Thyroid gland (tissue), 4 donors: Measurements from ENCODE around the gene NR4A3. TPM values are rescaled to one million over a fixed set of nuclear protein-coding genes. Genes with fewer than 3 reads are reported as not detected.

ENCODE experiments used
- DNase-seq, 2 donors: peaks; one replicate each; pipeline ENCODE4 v3.0.0-alpha.2; 2019
- H3K27ac ChIP-seq, 3 donors: fragments of 200-600 bp; sonication (generic); 1 replicate in 2 of 3; 2 replicates in 1 of 3; pipeline ENCODE4 v1.5.1; 2016 to 2019; ENCODE audit warnings: mild to moderate bottlenecking in 1 of 3, moderate library complexity in 1 of 3
- H3K27me3 ChIP-seq: fragments of 200-600 bp; sonication (generic); one replicate; pipeline ENCODE4 v1.5.1; 2019
- H3K36me3 ChIP-seq, 2 donors: fragments of 200-600 bp; sonication (generic); one replicate each; pipeline ENCODE4 v1.5.1; 2016 to 2019
- H3K4me1 ChIP-seq, 2 donors: fragments of 200-600 bp; sonication (generic); one replicate each; pipeline ENCODE4 v1.5.1; 2017 to 2019
- H3K4me3 ChIP-seq, 3 donors: fragments of 200-600 bp; sonication (generic); replicated peaks in 1 of 3; 1 replicate in 2 of 3; 2 replicates in 1 of 3; pipeline ENCODE4 v1.5.1; 2016; ENCODE audit warnings: mild to moderate bottlenecking in 1 of 3
- H3K9me3 ChIP-seq: fragments of 200-600 bp; sonication (generic); one replicate; pipeline ENCODE4 v1.5.1; 2017
- CTCF ChIP-seq, 6 experiments: fragments of 200-600 bp in 3 of 6; fragments of 450-650 bp in 3 of 6; sonication (generic) in 3 of 6; IDR thresholded peaks; one replicate each; pipeline ENCODE4 v1.5.1; 2016 to 2019; ENCODE audit warnings: antibody characterized with exemption in 6 of 6, mild to moderate bottlenecking in 2 of 6, inconsistent platforms in 1 of 6, moderate library complexity in 1 of 6
- POLR2A ChIP-seq, 2 donors: fragments of 450-650 bp; IDR thresholded peaks; one replicate each; pipeline ENCODE4 v1.6.1; 2017; ENCODE audit warnings: antibody characterized with exemption in 2 of 2, mild to moderate bottlenecking in 2 of 2, moderate library complexity in 1 of 2
- WGBS, 2 donors: methylation state at CpG; one replicate each; pipeline ENCODE4 v1.1.5; 2017; 5-methylcytosine and 5-hydroxymethylcytosine counted together
- intact Hi-C: fragments of 100-400 bp; cut with DNase I; formaldehyde crosslinking; loops from one replicate; pipeline ENCODE4 v1.15.1; 2023
- total RNA-seq, 4 donors: library from RNA; depleted of rRNA; stranded (reverse); fragments of >200 nt; gene quantifications; one replicate each; pipeline ENCODE4 v1.2.3, GENCODE V29; 2016

NR4A3 gene
- total RNA-seq, 4 donors from 2014 or later, result 1.7 to 4.8 (median 2.3) TPM

DNA sequence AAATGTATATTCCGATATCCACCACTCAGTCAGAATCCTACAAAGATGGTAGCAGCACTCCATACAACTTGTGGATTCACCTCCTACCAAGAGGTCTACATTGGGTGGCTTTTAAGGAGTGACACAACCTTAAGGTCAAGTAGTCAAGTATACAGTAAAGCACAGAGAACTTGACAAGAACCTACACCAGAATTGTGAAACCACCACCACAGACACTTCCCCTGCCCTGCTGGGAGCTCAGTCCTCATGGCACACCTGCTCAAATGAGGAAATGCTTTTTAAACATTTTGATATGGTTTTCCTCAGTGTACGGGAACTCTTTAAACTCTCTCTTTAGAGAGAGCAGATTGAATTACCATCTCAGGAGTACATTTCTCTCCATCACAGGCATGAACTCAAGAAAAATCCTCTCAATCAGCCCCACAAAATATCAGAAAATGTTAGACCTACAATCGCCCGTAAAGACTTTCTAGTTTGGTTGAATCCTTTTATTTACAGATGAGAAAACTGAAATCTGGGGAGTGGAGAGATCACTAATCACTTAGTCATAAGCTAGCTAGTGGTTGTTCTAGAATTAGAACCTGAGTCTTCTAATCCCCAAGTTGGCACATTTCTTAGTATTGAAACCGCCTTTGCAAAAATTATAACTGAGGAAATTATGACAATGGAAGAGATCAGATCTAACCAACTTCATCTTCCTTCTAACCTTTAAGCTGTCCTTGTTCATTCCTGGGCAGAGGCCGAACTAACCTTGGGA lies 38.5 kb upstream of the NR4A3 start:
- WGBS, 2 donors, result 94 to 95% methylated on average over 6 of the region's 6 CpGs
- intact Hi-C loops, result no loop called here
- H3K27me3 ChIP-seq, result no peaks in the 10 kb centered on the region

DNA sequence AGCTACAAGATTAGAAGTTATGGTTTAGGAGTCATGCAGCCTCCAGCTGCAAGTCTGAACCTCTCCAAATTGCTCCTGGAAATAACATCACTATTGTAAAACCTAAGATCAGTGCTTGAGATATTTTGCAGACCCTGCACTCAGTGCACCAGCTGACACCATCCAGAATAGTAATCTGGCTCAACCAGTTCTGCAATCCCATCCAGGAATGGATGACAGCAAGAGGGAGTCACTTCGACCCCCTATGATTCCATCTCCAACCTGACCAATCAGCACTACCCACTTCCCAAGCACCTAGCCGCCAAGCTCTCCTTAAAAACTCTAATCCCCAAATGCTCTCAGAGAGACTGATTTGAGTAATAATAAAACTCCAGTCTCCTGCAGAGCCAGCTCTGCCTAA lies 37.9 kb upstream of the NR4A3 start:
- Histone ChIP-seq H3K36me3 (no peaks in the 10 kb centered on the region), H3K4me1 (no peaks in the 10 kb centered on the region), H3K4me3 (no peak overlapping the region), H3K9me3 (no peaks in the 10 kb centered on the region), H3K27me3 (no peaks in the 10 kb centered on the region), H3K27ac (no peak overlapping the region)
- TF ChIP-seq CTCF (IDR thresholded peaks at IDR 0.05), result no peak
- TF ChIP-seq POLR2A (IDR thresholded peaks at IDR 0.05), result no peak
- intact Hi-C loops, result no loop called here
- DNase-seq, result no peak
- 38% methylated on average over 2 of the region's 2 CpGs for WGBS, 2 donors

More for the DNA sequence above, 38.5 kb upstream of the NR4A3 start:
- no peak for TF ChIP-seq CTCF (IDR thresholded peaks at IDR 0.05)
- no peak for TF ChIP-seq POLR2A (IDR thresholded peaks at IDR 0.05)
- Histone ChIP-seq H3K4me1 (no peaks in the 10 kb centered on the region), H3K36me3 (no peaks in the 10 kb centered on the region), H3K9me3 (no peaks in the 10 kb centered on the region), H3K27ac (no peak overlapping the region), H3K4me3 (no peak overlapping the region)
- no peak for DNase-seq

- H3K4me1 ChIP-seq, result no peaks in the 10 kb centered on the region
- 67 to 94% methylated on average over 1 of the region's 1 CpG for WGBS, 2 donors
- no peaks in the 10 kb centered on the region for H3K9me3 ChIP-seq
- H3K27me3 ChIP-seq, result no peaks in the 10 kb centered on the region
- DNase-seq, result no peak
- H3K27ac ChIP-seq, result no peak overlapping the region
- TF ChIP-seq POLR2A (IDR thresholded peaks at IDR 0.05), result no peak
- no peaks in the 10 kb centered on the region for H3K36me3 ChIP-seq
- intact Hi-C loops, result no loop called here
- H3K4me3 ChIP-seq, result no peak overlapping the region
These were observed 36.6 kb upstream of the NR4A3 start for GRCh38 chr9:99785010-99785590.

DNA sequence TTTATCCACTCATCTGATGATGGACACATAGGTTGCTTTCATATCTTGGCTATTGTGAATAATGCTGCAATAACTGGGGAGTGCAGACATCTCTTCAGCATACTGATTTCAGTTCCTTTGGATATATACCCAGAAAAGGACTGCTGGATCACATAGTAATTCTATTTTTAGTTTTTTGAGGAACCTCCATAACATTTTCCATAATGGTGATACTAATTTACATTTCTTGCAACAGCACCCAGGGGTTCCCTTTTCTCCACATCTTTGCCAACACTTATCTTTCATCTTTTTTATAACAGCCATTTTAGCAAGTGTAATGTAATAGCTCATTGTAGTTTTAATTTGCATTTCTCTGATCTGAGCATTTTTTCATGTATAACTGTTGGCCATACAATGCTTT lies 34.1 kb upstream of the NR4A3 start:
- H3K27me3 ChIP-seq, result no peaks in the 10 kb centered on the region
- no peak for DNase-seq
- no peak overlapping the region for H3K27ac ChIP-seq
- intact Hi-C loops, result no loop called here
- H3K4me1 ChIP-seq, result no peaks in the 10 kb centered on the region
- H3K9me3 ChIP-seq, result no peaks in the 10 kb centered on the region
- no peak for TF ChIP-seq CTCF (IDR thresholded peaks at IDR 0.05)
- TF ChIP-seq POLR2A (IDR thresholded peaks at IDR 0.05), result no peak
- no peaks in the 10 kb centered on the region for H3K36me3 ChIP-seq
- H3K4me3 ChIP-seq, result no peak overlapping the region

DNA sequence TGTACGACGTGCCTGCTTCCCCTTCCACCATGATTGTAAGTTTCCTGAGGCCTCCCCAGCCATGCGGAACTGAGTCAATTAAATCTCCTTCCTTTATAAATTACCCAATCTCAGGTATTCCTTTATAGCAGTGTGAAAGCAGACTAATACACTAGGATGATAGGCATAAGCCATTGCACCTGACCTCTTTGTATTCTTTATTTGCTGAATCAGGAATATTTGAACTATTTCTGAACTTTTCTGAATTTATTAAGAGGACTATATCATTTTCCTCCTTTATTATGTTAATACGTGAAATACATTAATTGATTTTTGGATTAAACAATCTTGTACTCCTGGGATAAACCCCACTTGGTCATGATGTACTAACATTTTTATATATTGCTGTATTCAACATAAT lies 28.2 kb upstream of the NR4A3 start:
- Histone ChIP-seq H3K4me1 (no peaks in the 10 kb centered on the region), H3K27me3 (no peaks in the 10 kb centered on the region), H3K36me3 (no peaks in the 10 kb centered on the region), H3K4me3 (no peak overlapping the region), H3K27ac (no peak overlapping the region), H3K9me3 (no peaks in the 10 kb centered on the region)
- WGBS, 2 donors, result 97 to 98% methylated on average over 4 of the region's 4 CpGs
- intact Hi-C loops, result no loop called here
- TF ChIP-seq POLR2A (IDR thresholded peaks at IDR 0.05) (no peak), CTCF (IDR thresholded peaks at IDR 0.05) (no peak)
- no peak for DNase-seq
